HG03135 (cell line): ENCODE measurements around the gene PCDHA12.
"Not testable (repeated sequence)": the region's sequence is repeated elsewhere in the genome, so short reads cannot be mapped to it uniquely, and the experiment has no call there.

Experiments
- ATAC-seq: cut with Tn5 transposase; IDR thresholded peaks from one replicate; pipeline ENCODE4 v1.9.1; 2021; ENCODE audit warnings: mild to moderate bottlenecking, moderate library complexity; ENCODE audit not compliant: unreplicated experiment

PCDHA12 gene, protein sequence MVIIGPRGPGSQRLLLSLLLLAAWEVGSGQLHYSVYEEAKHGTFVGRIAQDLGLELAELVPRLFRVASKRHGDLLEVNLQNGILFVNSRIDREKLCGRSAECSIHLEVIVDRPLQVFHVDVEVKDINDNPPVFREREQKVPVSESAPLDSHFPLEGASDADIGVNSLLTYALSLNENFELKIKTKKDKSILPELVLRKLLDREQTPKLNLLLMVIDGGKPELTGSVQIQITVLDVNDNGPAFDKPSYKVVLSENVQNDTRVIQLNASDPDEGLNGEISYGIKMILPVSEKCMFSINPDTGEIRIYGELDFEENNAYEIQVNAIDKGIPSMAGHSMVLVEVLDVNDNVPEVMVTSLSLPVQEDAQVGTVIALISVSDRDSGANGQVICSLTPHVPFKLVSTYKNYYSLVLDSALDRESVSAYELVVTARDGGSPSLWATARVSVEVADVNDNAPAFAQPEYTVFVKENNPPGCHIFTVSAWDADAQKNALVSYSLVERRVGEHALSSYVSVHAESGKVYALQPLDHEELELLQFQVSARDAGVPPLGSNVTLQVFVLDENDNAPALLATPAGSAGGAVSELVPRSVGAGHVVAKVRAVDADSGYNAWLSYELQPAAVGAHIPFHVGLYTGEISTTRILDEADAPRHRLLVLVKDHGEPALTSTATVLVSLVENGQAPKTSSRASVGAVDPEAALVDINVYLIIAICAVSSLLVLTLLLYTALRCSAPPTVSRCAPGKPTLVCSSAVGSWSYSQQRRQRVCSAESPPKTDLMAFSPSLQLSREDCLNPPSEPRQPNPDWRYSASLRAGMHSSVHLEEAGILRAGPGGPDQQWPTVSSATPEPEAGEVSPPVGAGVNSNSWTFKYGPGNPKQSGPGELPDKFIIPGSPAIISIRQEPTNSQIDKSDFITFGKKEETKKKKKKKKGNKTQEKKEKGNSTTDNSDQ

DNA sequence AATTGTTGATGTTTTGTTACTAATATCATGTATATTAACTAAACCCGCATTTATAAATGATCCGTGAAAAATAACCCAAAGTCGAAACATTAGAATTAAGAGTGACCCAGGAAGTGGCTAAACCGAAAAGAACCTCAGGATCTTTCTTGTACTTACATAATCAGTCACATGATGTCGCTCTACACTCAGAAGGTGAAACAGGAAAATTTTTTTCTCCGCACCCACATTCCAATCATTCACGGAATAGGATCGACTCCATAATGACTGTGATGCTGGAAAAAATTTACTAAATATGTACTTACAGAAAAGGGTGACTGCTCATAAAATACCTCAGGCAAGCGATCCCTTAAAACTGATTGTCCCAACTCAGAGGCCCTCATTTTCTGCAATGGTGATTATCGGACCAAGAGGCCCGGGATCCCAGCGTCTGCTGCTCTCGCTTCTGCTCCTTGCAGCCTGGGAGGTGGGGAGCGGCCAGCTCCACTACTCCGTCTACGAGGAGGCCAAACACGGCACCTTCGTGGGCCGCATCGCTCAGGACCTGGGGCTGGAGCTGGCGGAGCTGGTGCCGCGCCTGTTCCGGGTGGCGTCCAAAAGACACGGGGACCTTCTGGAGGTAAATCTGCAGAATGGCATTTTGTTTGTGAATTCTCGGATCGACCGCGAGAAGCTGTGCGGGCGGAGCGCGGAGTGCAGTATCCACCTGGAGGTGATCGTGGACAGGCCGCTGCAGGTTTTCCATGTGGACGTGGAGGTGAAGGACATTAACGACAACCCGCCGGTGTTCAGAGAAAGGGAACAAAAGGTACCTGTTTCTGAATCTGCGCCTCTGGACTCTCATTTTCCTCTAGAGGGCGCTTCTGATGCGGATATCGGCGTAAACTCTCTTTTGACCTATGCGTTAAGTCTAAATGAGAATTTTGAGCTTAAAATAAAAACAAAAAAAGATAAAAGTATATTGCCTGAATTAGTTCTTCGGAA, at the start of gene PCDHA12:
Gene PCDHA12 (plus strand): TSS at position 224 of the 981 bp plus-strand sequence. CDS start 165 bp downstream, at position 389.
- ATAC-seq, result no peak

DNA sequence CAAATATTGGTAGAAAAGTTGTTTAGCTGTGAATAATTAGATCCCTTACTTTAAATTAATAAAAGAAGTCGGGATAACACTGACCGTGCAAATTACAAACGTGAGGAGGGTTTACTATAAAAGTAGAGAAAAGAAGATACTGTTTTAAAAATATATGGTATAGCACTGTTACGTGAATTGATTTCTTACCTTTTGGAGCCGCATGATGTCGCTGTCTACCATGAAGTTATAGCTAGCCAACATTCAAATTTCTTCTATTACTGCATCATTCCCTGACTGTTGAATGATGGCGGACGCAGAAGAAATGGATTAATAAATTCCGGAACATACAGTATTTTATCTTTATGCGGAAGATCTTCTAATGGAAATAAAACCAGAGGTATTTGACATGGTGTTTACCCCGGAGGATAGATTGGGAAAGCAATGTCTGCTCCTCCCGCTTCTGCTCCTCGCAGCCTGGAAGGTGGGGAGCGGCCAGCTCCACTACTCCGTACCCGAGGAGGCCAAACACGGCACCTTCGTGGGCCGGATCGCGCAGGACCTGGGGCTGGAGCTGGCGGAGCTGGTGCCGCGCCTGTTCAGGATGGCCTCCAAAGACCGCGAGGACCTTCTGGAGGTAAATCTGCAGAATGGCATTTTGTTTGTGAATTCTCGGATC, 47.3 kb upstream of the PCDHA12 start, which contains the start of gene PCDHA6:
Gene PCDHA6 (plus strand): TSS at position 257 of the 658 bp plus-strand sequence. CDS start 132 bp downstream, at position 389.
- no peak for ATAC-seq

DNA sequence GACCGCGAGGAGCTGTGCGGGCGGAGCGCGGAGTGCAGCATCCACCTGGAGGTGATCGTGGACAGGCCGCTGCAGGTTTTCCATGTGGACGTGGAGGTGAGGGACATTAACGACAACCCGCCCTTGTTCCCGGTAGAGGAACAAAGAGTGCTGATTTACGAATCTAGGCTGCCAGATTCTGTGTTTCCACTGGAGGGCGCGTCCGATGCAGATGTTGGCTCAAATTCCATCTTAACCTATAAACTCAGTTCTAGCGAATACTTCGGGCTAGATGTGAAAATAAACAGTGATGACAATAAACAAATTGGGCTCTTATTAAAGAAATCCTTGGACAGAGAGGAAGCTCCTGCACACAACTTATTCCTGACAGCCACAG, 46.8 kb upstream of the PCDHA12 start:
- ATAC-seq, result no peak

DNA sequence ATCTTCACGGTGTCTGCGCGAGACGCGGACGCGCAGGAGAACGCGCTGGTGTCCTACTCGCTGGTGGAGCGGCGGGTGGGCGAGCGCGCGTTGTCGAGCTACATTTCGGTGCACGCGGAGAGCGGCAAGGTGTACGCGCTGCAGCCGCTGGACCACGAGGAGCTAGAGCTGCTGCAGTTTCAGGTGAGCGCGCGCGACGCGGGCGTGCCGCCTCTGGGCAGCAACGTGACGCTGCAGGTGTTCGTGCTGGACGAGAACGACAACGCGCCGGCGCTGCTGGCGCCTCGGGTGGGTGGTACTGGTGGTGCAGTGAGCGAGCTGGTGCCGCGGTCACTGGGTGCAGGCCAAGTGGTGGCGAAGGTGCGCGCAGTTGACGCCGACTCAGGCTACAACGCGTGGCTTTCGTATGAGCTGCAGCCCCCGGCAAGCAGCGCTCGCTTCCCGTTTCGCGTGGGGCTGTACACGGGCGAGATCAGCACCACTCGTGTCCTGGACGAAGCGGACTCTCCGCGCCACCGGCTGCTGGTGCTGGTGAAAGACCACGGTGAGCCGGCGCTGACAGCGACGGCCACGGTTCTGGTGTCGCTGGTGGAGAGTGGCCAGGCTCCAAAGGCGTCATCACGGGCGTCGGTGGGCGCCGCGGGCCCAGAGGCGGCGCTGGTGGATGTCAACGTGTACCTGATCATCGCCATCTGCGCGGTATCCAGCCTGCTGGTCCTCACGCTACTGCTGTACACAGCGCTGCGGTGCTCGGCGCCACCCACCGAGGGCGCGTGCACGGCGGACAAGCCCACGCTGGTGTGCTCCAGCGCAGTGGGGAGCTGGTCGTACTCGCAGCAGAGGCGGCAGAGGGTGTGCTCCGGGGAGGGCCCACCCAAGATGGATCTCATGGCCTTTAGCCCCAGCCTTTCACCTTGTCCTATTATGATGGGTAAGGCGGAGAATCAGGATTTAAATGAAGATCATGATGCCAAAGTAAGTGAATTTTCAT, 45.3 kb upstream of the PCDHA12 start:
- ATAC-seq, result not testable (repeated sequence)

DNA sequence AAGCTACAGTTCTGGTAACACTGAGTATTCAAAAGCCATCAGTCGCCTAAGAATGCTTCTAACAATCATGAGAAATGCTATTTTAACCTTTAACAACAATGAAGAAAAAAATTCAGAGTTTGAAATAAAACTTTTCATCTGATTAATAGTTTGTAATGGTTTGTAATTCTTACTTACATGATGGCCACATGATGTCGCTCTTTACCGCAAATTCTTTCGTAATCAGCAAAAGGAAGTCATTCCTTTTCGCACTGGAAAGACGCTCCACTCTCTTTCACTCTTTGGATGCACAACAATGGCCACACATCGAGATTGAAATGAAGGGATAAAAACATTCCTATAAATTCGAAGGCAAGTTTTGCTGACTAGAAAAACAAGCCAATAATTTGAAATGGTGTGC, 41.1 kb upstream of the PCDHA12 start, which contains the start of gene PCDHA7:
Gene PCDHA7 (plus strand): TSS at position 277 of the 400 bp plus-strand sequence. CDS start 115 bp downstream, at position 392.
- ATAC-seq, result no peak

DNA sequence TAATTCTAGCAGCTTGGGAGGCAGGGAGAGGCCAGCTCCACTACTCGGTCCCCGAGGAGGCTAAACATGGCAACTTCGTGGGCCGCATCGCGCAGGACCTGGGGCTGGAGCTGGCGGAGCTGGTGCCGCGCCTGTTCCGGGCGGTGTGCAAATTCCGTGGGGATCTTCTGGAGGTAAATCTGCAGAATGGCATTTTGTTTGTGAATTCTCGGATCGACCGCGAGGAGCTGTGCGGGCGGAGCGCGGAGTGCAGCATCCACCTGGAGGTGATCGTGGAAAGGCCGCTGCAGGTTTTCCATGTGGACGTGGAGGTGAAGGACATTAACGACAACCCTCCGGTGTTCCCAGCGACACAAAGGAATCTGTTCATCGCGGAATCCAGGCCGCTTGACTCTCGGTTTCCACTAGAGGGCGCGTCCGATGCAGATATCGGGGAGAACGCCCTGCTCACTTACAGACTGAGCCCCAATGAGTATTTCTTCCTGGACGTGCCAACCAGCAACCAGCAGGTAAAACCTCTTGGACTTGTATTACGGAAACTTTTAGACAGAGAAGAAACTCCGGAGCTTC, 40.6 kb upstream of the PCDHA12 start:
- not testable (repeated sequence) for ATAC-seq

DNA sequence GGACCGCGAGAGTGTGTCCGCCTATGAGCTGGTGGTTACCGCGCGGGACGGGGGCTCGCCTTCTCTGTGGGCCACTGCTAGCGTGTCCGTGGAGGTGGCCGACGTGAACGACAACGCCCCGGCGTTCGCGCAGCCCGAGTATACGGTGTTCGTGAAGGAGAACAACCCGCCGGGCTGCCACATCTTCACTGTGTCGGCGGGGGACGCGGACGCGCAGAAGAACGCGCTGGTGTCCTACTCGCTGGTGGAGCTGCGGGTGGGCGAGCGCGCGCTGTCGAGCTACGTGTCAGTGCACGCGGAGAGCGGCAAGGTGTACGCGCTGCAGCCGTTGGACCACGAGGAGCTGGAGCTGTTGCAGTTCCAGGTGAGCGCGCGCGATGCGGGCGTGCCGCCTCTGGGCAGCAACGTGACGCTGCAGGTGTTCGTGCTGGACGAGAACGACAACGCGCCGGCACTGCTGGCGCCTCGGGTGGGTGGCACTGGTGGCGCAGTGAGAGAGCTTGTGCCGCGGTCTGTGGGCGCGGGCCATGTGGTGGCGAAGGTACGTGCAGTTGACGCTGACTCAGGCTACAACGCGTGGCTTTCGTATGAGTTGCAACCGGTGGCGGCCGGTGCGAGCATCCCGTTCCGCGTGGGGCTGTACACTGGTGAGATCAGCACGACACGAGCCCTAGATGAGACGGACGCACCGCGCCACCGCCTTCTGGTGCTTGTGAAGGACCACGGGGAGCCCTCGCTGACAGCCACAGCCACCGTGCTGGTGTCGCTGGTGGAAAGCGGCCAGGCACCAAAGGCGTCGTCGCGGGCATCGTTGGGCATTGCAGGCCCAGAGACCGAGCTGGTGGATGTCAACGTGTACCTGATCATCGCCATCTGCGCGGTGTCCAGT, 39.2 kb upstream of the PCDHA12 start:
- ATAC-seq, result no peak

DNA sequence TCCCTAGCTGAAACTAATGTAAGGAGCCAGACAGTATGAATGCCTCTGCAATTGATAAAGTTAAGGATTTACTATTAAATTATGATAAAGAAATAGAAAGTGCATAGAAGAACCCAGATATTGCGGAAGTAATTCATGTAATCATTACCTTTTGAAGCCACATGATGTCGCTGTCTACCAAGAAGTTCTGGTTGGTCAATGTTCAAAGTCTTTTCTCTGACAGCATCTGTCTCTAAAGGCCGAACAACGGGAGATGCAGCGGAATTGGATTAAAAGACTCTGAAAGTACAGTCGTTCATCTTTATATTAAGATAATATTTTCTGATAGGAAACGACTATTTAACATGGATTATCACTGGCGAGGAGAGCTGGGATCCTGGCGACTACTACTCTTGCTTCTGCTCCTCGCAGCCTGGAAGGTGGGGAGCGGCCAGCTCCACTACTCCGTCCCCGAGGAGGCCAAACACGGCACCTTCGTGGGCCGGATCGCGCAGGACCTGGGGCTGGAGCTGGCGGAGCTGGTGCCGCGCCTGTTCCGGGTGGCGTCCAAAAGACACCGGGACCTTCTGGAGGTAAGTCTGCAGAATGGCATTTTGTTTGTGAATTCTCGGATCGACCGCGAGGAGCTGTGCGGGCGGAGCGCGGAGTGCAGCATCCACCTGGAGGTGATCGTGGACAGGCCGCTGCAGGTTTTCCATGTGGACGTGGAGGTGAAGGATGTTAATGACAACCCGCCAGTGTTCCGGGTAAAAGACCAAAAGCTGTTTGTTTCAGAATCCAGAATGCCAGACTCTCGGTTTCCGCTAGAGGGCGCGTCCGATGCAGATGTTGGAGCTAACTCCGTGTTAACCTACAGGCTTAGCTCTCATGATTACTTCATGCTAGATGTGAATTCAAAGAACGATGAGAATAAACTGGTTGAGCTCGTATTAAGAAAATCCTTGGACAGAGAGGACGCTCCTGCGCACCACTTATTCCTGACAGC, 33.8 kb upstream of the PCDHA12 start, which contains the start of gene PCDHA8:
Gene PCDHA8 (plus strand): TSS at position 210 of the 985 bp plus-strand sequence. CDS start 135 bp downstream, at position 345.
- ATAC-seq, result no peak

DNA sequence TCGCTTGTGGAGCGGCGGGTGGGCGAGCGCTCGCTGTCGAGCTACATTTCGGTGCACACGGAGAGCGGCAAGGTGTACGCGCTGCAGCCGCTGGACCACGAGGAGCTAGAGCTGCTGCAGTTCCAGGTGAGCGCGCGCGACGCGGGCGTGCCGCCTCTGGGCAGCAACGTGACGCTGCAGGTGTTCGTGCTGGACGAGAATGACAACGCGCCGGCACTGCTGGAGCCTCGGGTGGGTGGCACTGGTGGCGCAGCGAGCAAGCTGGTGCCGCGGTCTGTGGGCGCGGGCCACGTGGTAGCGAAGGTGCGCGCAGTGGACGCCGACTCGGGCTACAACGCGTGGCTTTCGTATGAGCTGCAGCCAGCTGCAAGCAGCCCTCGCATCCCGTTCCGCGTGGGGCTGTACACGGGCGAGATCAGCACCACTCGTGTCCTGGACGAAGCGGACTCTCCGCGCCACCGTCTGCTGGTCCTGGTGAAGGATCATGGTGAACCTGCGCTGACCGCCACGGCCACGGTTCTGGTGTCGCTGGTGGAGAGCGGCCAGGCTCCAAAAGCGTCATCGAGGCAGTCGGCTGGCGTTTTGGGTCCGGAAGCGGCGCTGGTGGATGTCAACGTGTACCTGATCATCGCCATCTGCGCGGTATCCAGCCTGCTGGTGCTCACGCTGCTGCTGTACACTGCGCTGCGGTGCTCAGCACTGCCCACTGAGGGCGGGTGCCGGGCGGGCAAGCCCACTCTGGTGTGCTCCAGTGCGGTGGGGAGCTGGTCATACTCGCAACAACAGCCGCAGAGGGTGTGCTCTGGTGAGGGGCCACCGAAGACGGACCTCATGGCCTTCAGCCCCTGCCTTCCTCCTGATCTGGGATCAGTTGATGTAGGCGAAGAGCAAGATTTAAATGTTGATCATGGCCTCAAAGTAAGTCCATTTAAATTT, 32.0 kb upstream of the PCDHA12 start:
- ATAC-seq, result no peak

DNA sequence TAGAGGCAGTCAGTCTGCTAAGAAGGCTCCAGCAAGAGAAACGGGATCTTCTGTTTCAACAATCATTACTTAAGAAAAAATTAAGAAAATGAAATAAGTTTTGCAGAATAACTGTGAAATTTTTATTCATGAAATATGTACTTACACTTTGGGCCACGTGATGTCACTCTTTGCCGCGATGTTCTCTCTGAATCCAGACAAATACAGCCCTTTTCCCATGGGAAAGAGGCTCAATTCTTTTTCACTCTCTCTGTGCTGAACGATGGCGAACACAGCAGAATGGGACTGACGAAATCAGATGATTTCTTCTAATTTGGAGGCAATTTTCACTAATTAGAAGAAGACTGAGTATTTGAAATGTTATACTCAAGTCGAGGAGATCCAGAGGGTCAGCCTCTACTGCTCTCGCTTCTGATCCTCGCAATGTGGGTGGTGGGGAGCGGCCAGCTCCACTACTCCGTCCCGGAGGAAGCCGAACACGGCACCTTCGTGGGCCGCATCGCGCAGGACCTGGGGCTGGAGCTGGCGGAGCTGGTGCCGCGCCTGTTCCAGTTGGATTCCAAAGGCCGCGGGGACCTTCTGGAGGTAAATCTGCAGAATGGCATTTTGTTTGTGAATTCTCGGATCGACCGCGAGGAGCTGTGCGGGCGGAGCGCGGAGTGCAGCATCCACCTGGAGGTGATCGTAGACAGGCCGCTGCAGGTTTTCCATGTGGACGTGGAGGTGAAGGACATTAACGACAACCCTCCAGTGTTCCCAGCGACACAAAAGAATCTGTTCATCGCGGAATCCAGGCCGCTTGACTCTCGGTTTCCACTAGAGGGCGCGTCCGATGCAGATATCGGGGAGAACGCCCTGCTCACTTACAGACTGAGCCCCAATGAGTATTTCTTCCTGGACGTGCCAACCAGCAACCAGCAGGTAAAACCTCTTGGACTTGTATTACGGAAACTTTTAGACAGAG, 26.7 kb upstream of the PCDHA12 start, which contains the start of gene PCDHA9:
Gene PCDHA9 (plus strand): TSS at position 244 of the 964 bp plus-strand sequence. CDS start 114 bp downstream, at position 358.
- ATAC-seq, result not testable (repeated sequence)

DNA sequence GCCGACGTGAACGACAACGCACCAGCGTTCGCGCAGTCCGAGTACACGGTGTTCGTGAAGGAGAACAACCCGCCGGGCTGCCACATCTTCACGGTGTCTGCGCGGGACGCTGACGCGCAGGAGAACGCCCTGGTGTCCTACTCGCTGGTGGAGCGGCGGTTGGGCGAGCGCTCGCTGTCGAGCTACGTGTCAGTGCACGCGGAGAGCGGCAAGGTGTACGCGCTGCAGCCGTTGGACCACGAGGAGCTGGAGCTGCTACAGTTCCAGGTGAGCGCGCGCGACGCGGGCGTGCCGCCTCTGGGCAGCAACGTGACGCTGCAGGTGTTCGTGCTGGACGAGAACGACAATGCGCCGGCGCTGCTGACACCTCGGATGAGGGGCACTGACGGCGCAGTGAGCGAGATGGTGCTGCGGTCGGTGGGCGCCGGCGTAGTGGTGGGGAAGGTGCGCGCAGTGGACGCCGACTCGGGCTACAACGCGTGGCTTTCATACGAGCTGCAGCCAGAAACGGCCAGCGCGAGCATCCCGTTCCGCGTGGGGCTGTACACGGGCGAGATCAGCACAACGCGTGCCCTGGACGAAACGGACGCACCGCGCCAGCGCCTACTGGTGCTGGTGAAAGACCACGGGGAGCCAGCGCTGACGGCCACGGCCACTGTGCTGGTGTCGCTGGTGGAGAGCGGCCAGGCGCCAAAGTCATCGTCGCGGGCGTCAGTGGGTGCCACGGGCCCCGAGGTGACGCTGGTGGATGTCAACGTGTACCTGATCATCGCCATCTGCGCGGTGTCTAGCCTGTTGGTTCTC, 25.1 kb upstream of the PCDHA12 start:
- not testable (repeated sequence) for ATAC-seq
